Measurements from ENCODE around the gene IER5. TPM values are rescaled to one million over a fixed set of nuclear protein-coding genes. Genes with fewer than 3 reads are reported as not detected.
A peak's percentile ranks its signal among the peaks of the same experiment; 100 is the strongest.

The IER5 gene
- total and polyA plus RNA-seq, 5 donors from 2014 or later: 6.5 to 81.8 (median 8.7) TPM

DNA sequence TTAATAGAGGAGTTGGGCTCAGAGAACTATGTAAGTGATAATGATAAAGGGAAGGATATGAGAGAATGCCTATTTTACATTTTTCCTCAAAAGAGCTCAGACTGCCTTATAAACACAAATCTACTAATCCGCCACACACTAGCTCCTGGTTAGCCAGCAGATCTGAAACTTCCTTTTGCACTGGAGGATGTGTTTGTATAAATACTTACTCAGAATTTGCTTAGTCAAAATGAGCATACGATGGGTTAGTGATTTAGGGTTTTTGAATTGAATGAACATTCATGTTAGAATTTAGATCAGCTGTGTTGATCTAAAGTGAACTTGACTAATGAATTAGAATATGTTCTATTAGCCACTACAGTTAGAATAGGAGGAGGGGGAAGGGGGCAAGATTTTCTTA lies 9.1 kb upstream of the IER5 start:
- Mint-ChIP-seq H3K27ac (peak overlapping the region in 1 of 3 donors; percentile 72), H3K9me3 (peaks cover 0 to 2% (median 0%) of the 10 kb centered on the region in 7 donors), H3K36me3 (no peaks in the 10 kb centered on the region), H3K4me3 (no peak overlapping the region), H3K27me3 (peaks cover 44% of the 10 kb centered on the region), H3K4me1 (peaks cover 0 to 5% (median 3%) of the 10 kb centered on the region in 4 donors)
- Histone ChIP-seq H3K4me1 (ENCODE audit: control insufficient read depth, insufficient read depth, low read length, poor library complexity, severe bottlenecking) (peaks cover under 1% of the 10 kb centered on the region), H3K36me3 (ENCODE audit: control insufficient read depth, insufficient read depth, low read length) (no peaks in the 10 kb centered on the region), H3K27me3 (ENCODE audit: control insufficient read depth, insufficient read depth, low read length) (peaks cover 7% of the 10 kb centered on the region), H3K27ac (ENCODE audit: insufficient read depth, low read length, poor library complexity, severe bottlenecking) (no peak overlapping the region), H3K4me3 (ENCODE audit: low read depth, low read length) (no peak overlapping the region), H3K9me3 (ENCODE audit: control insufficient read depth in 2 of 2, low read length in 2 of 2) (no peaks in the 10 kb centered on the region)
- ATAC-seq (ENCODE audit: low read depth in 2 of 2): no peak
- DNase-seq: no peak

DNA sequence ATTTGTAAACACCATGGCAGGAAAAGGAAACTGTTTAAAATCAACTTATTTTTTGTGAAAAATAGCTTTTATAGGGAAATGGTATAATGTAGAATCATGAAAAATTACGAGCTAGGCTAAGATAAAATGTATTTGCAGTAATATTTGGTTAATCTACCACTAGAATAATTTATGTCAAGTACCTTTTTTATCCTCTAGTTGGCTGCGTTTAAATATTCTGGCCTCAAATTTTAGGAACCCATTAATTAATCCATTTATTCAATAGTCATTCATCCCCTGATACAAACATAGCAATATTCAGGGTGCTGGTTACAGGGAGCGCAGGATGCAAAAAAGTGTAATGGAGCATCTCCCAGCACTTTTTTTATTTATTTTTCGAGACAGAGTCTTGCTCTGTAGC lies 8.6 kb upstream of the IER5 start:
- Mint-ChIP-seq H3K4me1 (peaks cover 0 to 10% (median 6%) of the 10 kb centered on the region in 4 donors), H3K4me3 (no peak overlapping the region), H3K27ac (no peak overlapping the region), H3K9me3 (no peaks in the 10 kb centered on the region), H3K36me3 (no peaks in the 10 kb centered on the region), H3K27me3 (peaks cover 42% of the 10 kb centered on the region)
- Histone ChIP-seq H3K27me3 (ENCODE audit: control insufficient read depth, insufficient read depth, low read length) (peaks cover 7% of the 10 kb centered on the region), H3K27ac (ENCODE audit: insufficient read depth, low read length, poor library complexity, severe bottlenecking) (no peak overlapping the region), H3K9me3 (ENCODE audit: control insufficient read depth in 2 of 2, low read length in 2 of 2) (no peaks in the 10 kb centered on the region), H3K4me3 (ENCODE audit: low read depth, low read length) (no peak overlapping the region), H3K4me1 (ENCODE audit: control insufficient read depth, insufficient read depth, low read length, poor library complexity, severe bottlenecking) (peaks cover 4% of the 10 kb centered on the region), H3K36me3 (ENCODE audit: control insufficient read depth, insufficient read depth, low read length) (no peaks in the 10 kb centered on the region)
- ATAC-seq (ENCODE audit: low read depth in 2 of 2) (no peak), DNase-seq (no peak)

DNA sequence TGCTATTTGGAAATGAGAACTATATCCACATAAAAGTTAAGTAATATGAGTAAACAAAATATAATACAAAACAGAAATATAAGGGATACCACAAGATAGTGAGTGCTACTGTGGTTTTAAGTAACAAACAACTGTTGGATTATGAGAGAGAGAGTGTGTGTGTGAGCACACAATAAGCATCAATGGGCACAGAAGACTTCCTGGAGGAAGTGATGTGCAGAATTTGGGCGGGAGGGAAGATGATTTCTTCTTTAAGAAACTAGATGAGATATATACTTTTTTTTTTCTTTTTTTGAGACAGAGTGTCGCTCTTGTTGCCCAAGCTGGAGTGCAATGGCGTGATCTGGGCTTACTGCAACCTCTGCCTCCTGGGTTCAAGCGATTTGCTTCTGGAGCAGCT lies 7.9 kb upstream of the IER5 start:
- ATAC-seq (ENCODE audit: low read depth in 2 of 2): no peak

GRCh38 chr1:181081395-181081794 lies 7.1 kb upstream of the IER5 start:
- no peak overlapping the region for H3K4me3 Mint-ChIP-seq
- Histone ChIP-seq H3K36me3 (ENCODE audit: control insufficient read depth, insufficient read depth, low read length) (no peaks in the 10 kb centered on the region), H3K4me1 (ENCODE audit: control insufficient read depth, insufficient read depth, low read length, poor library complexity, severe bottlenecking) (peaks cover 4% of the 10 kb centered on the region), H3K4me3 (ENCODE audit: low read depth, low read length) (no peak overlapping the region), H3K27me3 (ENCODE audit: control insufficient read depth, insufficient read depth, low read length) (peaks cover 7% of the 10 kb centered on the region), H3K9me3 (ENCODE audit: control insufficient read depth in 2 of 2, low read length in 2 of 2) (no peaks in the 10 kb centered on the region), H3K27ac (ENCODE audit: insufficient read depth, low read length, poor library complexity, severe bottlenecking) (no peak overlapping the region)
- H3K4me1 Mint-ChIP-seq: peaks cover 0 to 13% (median 7%) of the 10 kb centered on the region in 4 donors
- H3K36me3 Mint-ChIP-seq: no peaks in the 10 kb centered on the region
- no peak overlapping the region for H3K27ac Mint-ChIP-seq
- peaks cover 32% of the 10 kb centered on the region for H3K27me3 Mint-ChIP-seq
- DNase-seq: no peak
- H3K9me3 Mint-ChIP-seq: no peaks in the 10 kb centered on the region
- no peak for ATAC-seq (ENCODE audit: low read depth in 2 of 2)

More for the DNA sequence above, 7.9 kb upstream of the IER5 start:
- H3K27ac Mint-ChIP-seq: no peak overlapping the region
- no peak overlapping the region for H3K4me3 Mint-ChIP-seq
- H3K36me3 ChIP-seq (ENCODE audit: control insufficient read depth, insufficient read depth, low read length): no peaks in the 10 kb centered on the region
- H3K27me3 Mint-ChIP-seq: peaks cover 39% of the 10 kb centered on the region
- no peaks in the 10 kb centered on the region for H3K36me3 Mint-ChIP-seq
- peaks cover 0 to 13% (median 7%) of the 10 kb centered on the region in 4 donors for H3K4me1 Mint-ChIP-seq
- DNase-seq: peak in 1 of 3 donors; percentile 39
- H3K27me3 ChIP-seq (ENCODE audit: control insufficient read depth, insufficient read depth, low read length): peaks cover 7% of the 10 kb centered on the region
- H3K4me1 ChIP-seq (ENCODE audit: control insufficient read depth, insufficient read depth, low read length, poor library complexity, severe bottlenecking): peaks cover 4% of the 10 kb centered on the region
- H3K27ac ChIP-seq (ENCODE audit: insufficient read depth, low read length, poor library complexity, severe bottlenecking): no peak overlapping the region
- no peaks in the 10 kb centered on the region for H3K9me3 Mint-ChIP-seq
- no peak overlapping the region for H3K4me3 ChIP-seq (ENCODE audit: low read depth, low read length)
- no peaks in the 10 kb centered on the region for H3K9me3 ChIP-seq (ENCODE audit: control insufficient read depth in 2 of 2, low read length in 2 of 2)

- Histone ChIP-seq H3K27me3 (ENCODE audit: control insufficient read depth, insufficient read depth, low read length) (no peaks in the 10 kb centered on the region), H3K27ac (ENCODE audit: insufficient read depth, low read length, poor library complexity, severe bottlenecking) (no peak overlapping the region), H3K9me3 (ENCODE audit: control insufficient read depth in 2 of 2, low read length in 2 of 2) (no peaks in the 10 kb centered on the region), H3K36me3 (ENCODE audit: control insufficient read depth, insufficient read depth, low read length) (no peaks in the 10 kb centered on the region), H3K4me3 (ENCODE audit: low read depth, low read length) (no peak overlapping the region), H3K4me1 (ENCODE audit: control insufficient read depth, insufficient read depth, low read length, poor library complexity, severe bottlenecking) (peaks cover 9% of the 10 kb centered on the region)
- Mint-ChIP-seq H3K36me3 (no peaks in the 10 kb centered on the region), H3K27ac (no peak overlapping the region), H3K4me1 (peaks cover 0 to 29% (median 16%) of the 10 kb centered on the region in 4 donors), H3K4me3 (peak overlapping the region in 2 of 4 donors; percentile 10 to 79), H3K9me3 (no peaks in the 10 kb centered on the region), H3K27me3 (peaks cover 13% of the 10 kb centered on the region)
- ATAC-seq (ENCODE audit: low read depth in 2 of 2): peak; percentile 56 to 61
- peak; percentile 40 to 84 (median 73) for DNase-seq
Observed at GRCh38 chr1:181083842-181084605, 4.5 kb upstream of the IER5 start.

GRCh38 chr1:181084606-181084969 lies 3.9 kb upstream of the IER5 start:
- Mint-ChIP-seq H3K36me3 (no peaks in the 10 kb centered on the region), H3K27me3 (peaks cover 8% of the 10 kb centered on the region), H3K9me3 (no peaks in the 10 kb centered on the region), H3K27ac (no peak overlapping the region), H3K4me1 (peaks cover 0 to 29% (median 16%) of the 10 kb centered on the region in 4 donors), H3K4me3 (peak overlapping the region in 2 of 4 donors; percentile 10 to 79)
- Histone ChIP-seq H3K36me3 (ENCODE audit: control insufficient read depth, insufficient read depth, low read length) (no peaks in the 10 kb centered on the region), H3K27me3 (ENCODE audit: control insufficient read depth, insufficient read depth, low read length) (no peaks in the 10 kb centered on the region), H3K9me3 (ENCODE audit: control insufficient read depth in 2 of 2, low read length in 2 of 2) (no peaks in the 10 kb centered on the region), H3K27ac (ENCODE audit: insufficient read depth, low read length, poor library complexity, severe bottlenecking) (no peak overlapping the region), H3K4me3 (ENCODE audit: low read depth, low read length) (no peak overlapping the region), H3K4me1 (ENCODE audit: control insufficient read depth, insufficient read depth, low read length, poor library complexity, severe bottlenecking) (peaks cover 9% of the 10 kb centered on the region)
- DNase-seq (no peak), ATAC-seq (ENCODE audit: low read depth in 2 of 2) (no peak)

DNA sequence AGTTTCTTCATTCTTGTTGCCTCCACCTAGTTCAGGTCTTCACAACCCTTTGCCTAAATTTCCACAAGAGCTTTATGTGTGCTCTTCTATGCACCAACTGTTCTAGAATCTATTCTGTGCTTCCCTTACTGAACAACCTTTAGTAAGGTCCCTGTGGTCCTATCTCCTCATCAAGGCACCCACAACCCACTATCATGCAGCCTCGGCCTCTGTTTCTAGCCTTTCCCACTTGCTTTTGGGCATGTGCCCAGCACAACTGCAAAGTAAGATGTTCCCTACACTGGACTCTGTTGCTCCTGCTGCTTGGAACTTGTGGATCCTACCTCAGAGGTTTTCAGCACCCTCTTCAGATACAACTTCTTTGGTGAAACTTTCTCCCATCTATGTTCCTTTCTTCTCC lies 2.4 kb upstream of the IER5 start:
- no peak for DNase-seq
- ATAC-seq (ENCODE audit: low read depth in 2 of 2): no peak
- Histone ChIP-seq H3K27ac (ENCODE audit: insufficient read depth, low read length, poor library complexity, severe bottlenecking) (no peak overlapping the region), H3K36me3 (ENCODE audit: control insufficient read depth, insufficient read depth, low read length) (no peaks in the 10 kb centered on the region), H3K4me3 (ENCODE audit: low read depth, low read length) (no peak overlapping the region), H3K4me1 (ENCODE audit: control insufficient read depth, insufficient read depth, low read length, poor library complexity, severe bottlenecking) (peaks cover 23% of the 10 kb centered on the region), H3K9me3 (ENCODE audit: control insufficient read depth in 2 of 2, low read length in 2 of 2) (no peaks in the 10 kb centered on the region), H3K27me3 (ENCODE audit: control insufficient read depth, insufficient read depth, low read length) (no peaks in the 10 kb centered on the region)
- Mint-ChIP-seq H3K27ac (no peak overlapping the region), H3K27me3 (peaks cover 8% of the 10 kb centered on the region), H3K4me1 (peaks cover 6 to 32% (median 24%) of the 10 kb centered on the region in 4 donors), H3K4me3 (no peak overlapping the region), H3K9me3 (peaks cover 0 to 2% (median 0%) of the 10 kb centered on the region in 7 donors), H3K36me3 (no peaks in the 10 kb centered on the region)

DNA sequence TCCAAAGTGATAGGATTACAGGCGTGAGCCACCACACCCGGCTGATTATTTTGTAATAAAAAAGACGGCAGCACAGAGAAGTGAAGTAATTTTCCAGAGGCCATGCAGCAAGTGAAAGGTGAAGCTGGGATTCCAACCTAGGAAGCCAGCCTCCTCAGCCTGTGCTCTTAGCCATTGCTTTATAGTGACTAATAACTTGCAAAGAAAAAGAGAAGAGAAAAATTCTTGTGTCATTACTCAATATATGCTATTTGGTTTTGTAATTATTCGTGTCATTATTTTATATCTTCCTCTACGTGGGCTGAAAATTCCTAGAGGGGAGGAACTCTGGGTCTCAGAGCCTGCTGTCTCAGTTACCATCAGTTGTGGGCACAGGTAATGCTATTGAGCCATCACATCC lies 1.6 kb upstream of the IER5 start:
- H3K27me3 Mint-ChIP-seq: peaks cover 8% of the 10 kb centered on the region
- no peaks in the 10 kb centered on the region for H3K36me3 ChIP-seq (ENCODE audit: control insufficient read depth, insufficient read depth, low read length)

More for the DNA sequence above, 1.6 kb upstream of the IER5 start:
- Histone ChIP-seq H3K4me1 (ENCODE audit: control insufficient read depth, insufficient read depth, low read length, poor library complexity, severe bottlenecking) (peaks cover 32% of the 10 kb centered on the region), H3K27ac (ENCODE audit: insufficient read depth, low read length, poor library complexity, severe bottlenecking) (no peak overlapping the region), H3K27me3 (ENCODE audit: control insufficient read depth, insufficient read depth, low read length) (no peaks in the 10 kb centered on the region), H3K4me3 (ENCODE audit: low read depth, low read length) (no peak overlapping the region), H3K9me3 (ENCODE audit: control insufficient read depth in 2 of 2, low read length in 2 of 2) (no peaks in the 10 kb centered on the region)
- peak overlapping the region in 2 of 4 donors; percentile 31 to 55 for H3K4me3 Mint-ChIP-seq
- ATAC-seq (ENCODE audit: low read depth in 2 of 2) (no peak), DNase-seq (no peak)
- peaks cover 0 to 2% (median 0%) of the 10 kb centered on the region in 7 donors for H3K9me3 Mint-ChIP-seq
- H3K36me3 Mint-ChIP-seq: no peaks in the 10 kb centered on the region
- H3K4me1 Mint-ChIP-seq: peaks cover 15 to 40% (median 31%) of the 10 kb centered on the region in 4 donors
- H3K27ac Mint-ChIP-seq: peak overlapping the region in 1 of 3 donors; percentile 48
